Spleen (tissue), 11 donors: ENCODE measurements around the gene NRXN3. TPM values are rescaled to one million over a fixed set of nuclear protein-coding genes. Genes with fewer than 3 reads are reported as not detected.

Source experiments
- DNase-seq: peaks from one replicate; pipeline ENCODE4 v3.0.0-alpha.2; 2020
- H3K27ac ChIP-seq, 8 donors: fragments of 200-600 bp; sonication (generic) in 7 of 8; 1 replicate in 4 of 8; 2 replicates in 4 of 8; pipeline versions ENCODE4 v1.5.0 to v1.8.0; 2016 to 2021; ENCODE audit warnings: inconsistent platforms in 4 of 8, mild to moderate bottlenecking in 4 of 8, moderate library complexity in 1 of 8
- H3K27me3 ChIP-seq, 7 donors: fragments of 200-600 bp; sonication (generic) in 6 of 7; replicated peaks in 1 of 7; 1 replicate in 4 of 7; 2 replicates in 3 of 7; pipeline versions ENCODE4 v1.5.0 to v1.8.0; 2016 to 2021; ENCODE audit warnings: inconsistent platforms in 3 of 7, mild to moderate bottlenecking in 1 of 7
- H3K36me3 ChIP-seq, 6 donors: fragments of 200-600 bp; sonication (generic) in 5 of 6; 1 replicate in 4 of 6; 2 replicates in 2 of 6; pipeline versions ENCODE4 v1.5.0 to v1.8.0; 2016 to 2021; ENCODE audit warnings: inconsistent platforms in 2 of 6
- H3K4me1 ChIP-seq, 6 donors: fragments of 200-600 bp; sonication (generic) in 5 of 6; 1 replicate in 3 of 6; 2 replicates in 3 of 6; pipeline versions ENCODE4 v1.5.0 to v1.8.0; 2016 to 2021; ENCODE audit warnings: inconsistent platforms in 3 of 6
- H3K4me3 ChIP-seq, 8 donors: fragments of 200-600 bp; sonication (generic) in 7 of 8; 1 replicate in 4 of 8; 2 replicates in 4 of 8; pipeline versions ENCODE4 v1.5.0 to v1.8.0; 2016 to 2021; ENCODE audit warnings: inconsistent platforms in 4 of 8, mild to moderate bottlenecking in 4 of 8, moderate library complexity in 2 of 8
- H3K9me3 ChIP-seq, 8 donors: fragments of 200-600 bp; sonication (generic) in 7 of 8; 1 replicate in 4 of 8; 2 replicates in 4 of 8; pipeline versions ENCODE4 v1.5.0 to v1.8.0; 2016 to 2021; ENCODE audit warnings: inconsistent platforms in 4 of 8
- POLR2A ChIP-seq, 3 donors: fragments of 450-650 bp; IDR thresholded peaks; one replicate each; pipeline ENCODE4 v1.5.1; 2017; ENCODE audit warnings: antibody characterized with exemption in 3 of 3, mild to moderate bottlenecking in 1 of 3
- POLR2AphosphoS5 ChIP-seq, 3 donors: sonication (generic); formaldehyde crosslinking; IDR thresholded peaks; one replicate each; pipeline ENCODE4 v1.5.1; 2017; ENCODE audit warnings: antibody characterized with exemption in 3 of 3
- WGBS, 5 donors: extraction: QIAGEN DNeasy Blood & Tissue Kit in 3 of 5; methylation state at CpG; one replicate each; pipeline versions ENCODE4 v1.1.5 to v1.1.7; 2013 to 2018; 5-methylcytosine and 5-hydroxymethylcytosine counted together
- intact Hi-C: fragments of 100-400 bp; cut with DNase I; formaldehyde crosslinking; loops from one replicate; pipeline ENCODE4 v1.15.0; 2023; ENCODE audit warnings: low total_unique reads
- polyA plus RNA-seq, 3 donors: library from polyadenylated mRNA; stranded (reverse); fragments of 200-250 nt; gene quantifications; one replicate each; pipeline ENCODE4 v1.2.1, GENCODE V29; 2013
- total RNA-seq, 7 donors: library from RNA; depleted of rRNA in 3 of 7; stranded (reverse); fragments of >200 nt in 3 of 7; fragmentation: NEBNext Ultra II Directional in 4 of 7; extraction: Animal tissue kit (Norgen Biotek cat#: 25700) in 4 of 7; gene quantifications; one replicate each; pipeline versions ENCODE4 v1.1.0 to v1.2.1, GENCODE V29; 2016 to 2021
- TF ChIP-seq, protein P1 (sequence below), 11 experiments: fragments of 200-600 bp in 7 of 11; fragments of 450-650 bp in 4 of 11; sonication (generic) in 4 of 11; IDR thresholded peaks in 8 of 11; conservative IDR thresholded peaks in 3 of 11; 1 replicate in 7 of 11; 2 replicates in 4 of 11; pipeline versions ENCODE4 v1.4.0 to v1.8.0; 2016 to 2021; ENCODE audit warnings: antibody characterized with exemption in 11 of 11, inconsistent platforms in 4 of 11, mild to moderate bottlenecking in 1 of 11
- donor health status: healthy with polysubstance abuse.
- donor health status: DM: no; HTN: no; CAD: no; lungs with moderate emphysema.
- donor health status: DM: no; HTN: no; CAD: no.
- donor health status: Bipolar disorder and iron deficiency.
- donor health status: healthy.
- donor health status: DM: no; HTN: no; CAD: no.
- donor health status: DM: yes; HTN: yes; CAD: no.

The NRXN3 gene
- total and polyA plus RNA-seq, 10 donors: 0.21 to 11.5 (median 1.6) TPM

DNA sequence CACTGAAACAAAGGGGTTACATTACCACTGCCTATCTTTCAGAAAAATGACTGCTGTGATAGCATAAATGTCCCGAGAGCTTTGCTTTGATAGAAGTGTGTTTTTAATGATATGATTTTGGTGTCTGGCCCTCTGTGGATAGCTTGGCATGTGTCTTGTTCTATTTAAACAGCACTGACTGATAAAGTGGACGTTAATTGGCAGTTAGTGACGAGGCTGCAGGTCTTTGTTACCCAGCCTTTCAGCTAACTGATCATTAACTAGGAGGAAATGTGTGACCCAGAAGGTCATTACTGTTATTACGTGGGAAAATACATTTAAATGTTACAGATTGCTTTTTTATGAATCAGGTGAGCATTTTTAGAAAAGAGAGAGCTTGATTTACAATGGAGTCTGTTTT lies 1612.9 kb downstream of the NRXN3 start:
- 60 to 74% (median 68%) methylated on average over 4 of the region's 4 CpGs for WGBS, 5 donors
- DNase-seq: no peak
- TF ChIP-seq POLR2A (IDR thresholded peaks at IDR 0.05) (no peak), POLR2AphosphoS5 (IDR thresholded peaks at IDR 0.05) (no peak)
- TF ChIP-seq, protein P1, sequence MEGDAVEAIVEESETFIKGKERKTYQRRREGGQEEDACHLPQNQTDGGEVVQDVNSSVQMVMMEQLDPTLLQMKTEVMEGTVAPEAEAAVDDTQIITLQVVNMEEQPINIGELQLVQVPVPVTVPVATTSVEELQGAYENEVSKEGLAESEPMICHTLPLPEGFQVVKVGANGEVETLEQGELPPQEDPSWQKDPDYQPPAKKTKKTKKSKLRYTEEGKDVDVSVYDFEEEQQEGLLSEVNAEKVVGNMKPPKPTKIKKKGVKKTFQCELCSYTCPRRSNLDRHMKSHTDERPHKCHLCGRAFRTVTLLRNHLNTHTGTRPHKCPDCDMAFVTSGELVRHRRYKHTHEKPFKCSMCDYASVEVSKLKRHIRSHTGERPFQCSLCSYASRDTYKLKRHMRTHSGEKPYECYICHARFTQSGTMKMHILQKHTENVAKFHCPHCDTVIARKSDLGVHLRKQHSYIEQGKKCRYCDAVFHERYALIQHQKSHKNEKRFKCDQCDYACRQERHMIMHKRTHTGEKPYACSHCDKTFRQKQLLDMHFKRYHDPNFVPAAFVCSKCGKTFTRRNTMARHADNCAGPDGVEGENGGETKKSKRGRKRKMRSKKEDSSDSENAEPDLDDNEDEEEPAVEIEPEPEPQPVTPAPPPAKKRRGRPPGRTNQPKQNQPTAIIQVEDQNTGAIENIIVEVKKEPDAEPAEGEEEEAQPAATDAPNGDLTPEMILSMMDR (IDR thresholded peaks at IDR 0.05 in 8 of 11, conservative IDR thresholded peaks at IDR 0.05 in 3 of 11): no peak
- Histone ChIP-seq H3K36me3 (no peaks in the 10 kb centered on the region), H3K27me3 (no peaks in the 10 kb centered on the region), H3K4me3 (no peak overlapping the region), H3K4me1 (no peaks in the 10 kb centered on the region), H3K9me3 (peaks cover 0 to 4% (median 0%) of the 10 kb centered on the region in 8 donors), H3K27ac (no peak overlapping the region)
- intact Hi-C loops: no loop called here

DNA sequence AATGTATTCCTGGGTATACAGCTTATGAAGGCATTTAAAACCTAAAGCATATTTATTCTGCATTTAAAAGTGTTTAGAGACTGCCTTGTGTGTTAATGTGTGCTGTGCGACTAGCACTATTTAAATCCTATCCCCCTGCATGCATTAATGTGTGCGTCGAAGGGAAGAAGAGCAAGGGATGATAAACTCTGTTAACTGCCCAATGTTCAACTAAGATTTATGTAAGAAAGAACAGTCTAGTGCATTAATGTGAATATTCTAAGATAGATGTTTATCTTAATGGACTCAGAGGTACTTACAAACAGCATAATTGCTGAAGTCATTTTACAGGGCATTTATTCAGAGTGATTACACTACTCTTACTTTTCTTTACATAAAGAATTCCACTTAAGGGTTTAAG lies 1616.3 kb downstream of the NRXN3 start:
- Histone ChIP-seq H3K27ac (no peak overlapping the region), H3K4me1 (no peaks in the 10 kb centered on the region), H3K4me3 (no peak overlapping the region), H3K36me3 (no peaks in the 10 kb centered on the region), H3K27me3 (no peaks in the 10 kb centered on the region), H3K9me3 (peaks cover 0 to 19% (median 0%) of the 10 kb centered on the region in 8 donors)
- no peak for DNase-seq
- no peak for TF ChIP-seq POLR2A (IDR thresholded peaks at IDR 0.05)
- TF ChIP-seq, protein P1 (IDR thresholded peaks at IDR 0.05 in 8 of 11, conservative IDR thresholded peaks at IDR 0.05 in 3 of 11): no peak
- TF ChIP-seq POLR2AphosphoS5 (IDR thresholded peaks at IDR 0.05): no peak
- 90 to 95% (median 92%) methylated on average over 3 of the region's 3 CpGs for WGBS, 5 donors
- intact Hi-C loops: no loop called here

DNA sequence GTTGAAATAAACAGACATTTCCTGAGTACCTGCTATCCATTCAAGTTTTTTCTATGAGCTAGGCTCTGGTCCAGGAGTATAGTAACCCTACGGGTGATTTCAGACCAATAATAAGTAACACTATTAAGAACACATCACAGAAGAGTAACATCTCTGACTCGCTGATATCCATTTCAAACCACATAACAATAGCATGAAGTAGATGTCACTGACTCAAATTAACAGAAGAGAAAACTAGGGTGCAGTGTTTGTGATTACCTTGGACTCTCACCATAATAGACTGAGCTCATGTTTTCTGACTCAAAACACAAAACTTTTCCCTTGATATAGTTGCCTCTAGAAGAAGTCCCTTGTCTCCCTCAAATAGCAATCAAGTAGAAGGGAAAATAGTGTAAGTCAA lies 1618.2 kb downstream of the NRXN3 start:
- intact Hi-C loops: no loop called here
- peaks cover 0 to 28% (median 0%) of the 10 kb centered on the region in 8 donors for H3K9me3 ChIP-seq
- no peaks in the 10 kb centered on the region for H3K27me3 ChIP-seq
- no peak overlapping the region for H3K27ac ChIP-seq
- H3K36me3 ChIP-seq: no peaks in the 10 kb centered on the region
- no peak overlapping the region for H3K4me3 ChIP-seq
- WGBS, 5 donors: 83 to 96% (median 90%) methylated on average over 2 of the region's 2 CpGs
- TF ChIP-seq, protein P1 (IDR thresholded peaks at IDR 0.05 in 8 of 11, conservative IDR thresholded peaks at IDR 0.05 in 3 of 11): no peak
- TF ChIP-seq POLR2A (IDR thresholded peaks at IDR 0.05): no peak
- TF ChIP-seq POLR2AphosphoS5 (IDR thresholded peaks at IDR 0.05): no peak
- DNase-seq: no peak
- no peaks in the 10 kb centered on the region for H3K4me1 ChIP-seq

DNA sequence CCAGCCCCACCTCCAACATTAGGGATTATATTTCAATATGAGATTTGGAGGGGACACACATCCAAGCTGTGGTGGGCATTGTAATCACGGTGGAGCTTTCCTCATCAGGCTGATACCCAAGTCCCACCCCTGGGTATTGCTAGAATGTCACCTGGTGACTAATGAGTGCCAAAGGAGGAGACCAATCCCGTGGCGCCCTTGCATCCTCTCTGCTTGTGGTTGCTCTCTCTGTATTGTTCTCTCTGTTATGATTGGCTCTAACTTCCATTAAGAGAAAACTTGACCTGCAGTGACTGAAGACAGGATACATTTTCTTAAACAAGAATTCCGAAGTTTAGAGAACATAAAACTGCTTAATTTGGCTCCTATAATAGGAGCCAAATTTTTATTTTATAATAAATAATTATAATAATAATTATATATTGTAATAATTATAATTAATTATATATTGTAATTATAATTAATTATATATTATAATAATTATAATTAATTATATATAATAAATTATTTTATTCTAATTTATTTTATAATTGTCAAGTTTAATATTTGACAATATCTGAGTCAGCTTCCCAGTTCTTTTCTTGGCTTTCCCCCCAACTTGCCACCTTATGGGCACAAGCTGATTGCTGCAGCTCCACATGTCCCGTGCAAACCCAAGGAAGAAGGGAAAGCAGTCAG lies 1621.0 kb downstream of the NRXN3 start:
- Histone ChIP-seq H3K4me3 (no peak overlapping the region), H3K4me1 (no peaks in the 10 kb centered on the region), H3K36me3 (no peaks in the 10 kb centered on the region), H3K27me3 (no peaks in the 10 kb centered on the region), H3K9me3 (peaks cover 0 to 28% (median 0%) of the 10 kb centered on the region in 8 donors), H3K27ac (no peak overlapping the region)
- 76 to 89% (median 81%) methylated on average over 5 of the region's 5 CpGs for WGBS, 5 donors
- TF ChIP-seq, protein P1 (IDR thresholded peaks at IDR 0.05 in 8 of 11, conservative IDR thresholded peaks at IDR 0.05 in 3 of 11): no peak
- TF ChIP-seq POLR2AphosphoS5 (IDR thresholded peaks at IDR 0.05) (no peak), POLR2A (IDR thresholded peaks at IDR 0.05) (no peak)
- intact Hi-C loops: no loop called here
- DNase-seq: no peak
